K562 (cell line): ENCODE measurements around the gene PCNX3. TPM values are rescaled to one million over a fixed set of nuclear protein-coding genes. Genes with fewer than 3 reads are reported as not detected.

Experiments used
- BACH1 ChIP-seq: fragments of 200-800 bp; sonication (Bioruptor generic); IDR thresholded peaks from 2 replicates; pipeline ENCODE4 v1.6.1; 2016; ENCODE audit warnings: missing genetic modification characterization, missing compliant biosample characterization
- CAMTA2 ChIP-seq: fragments of 250-450 bp; sonication (Bioruptor Pico); conservative IDR thresholded peaks from 2 replicates; pipeline ENCODE4 v1.5.1; 2022
- DPF2 ChIP-seq: fragments of 450-650 bp; IDR thresholded peaks from 2 replicates; pipeline ENCODE4 v1.6.1; 2016
- ELF1 ChIP-seq: fragments of 200-800 bp; sonication (Bioruptor generic); IDR thresholded peaks from 2 replicates; pipeline ENCODE4 v1.6.1; 2016; ENCODE audit warnings: missing genetic modification characterization, missing compliant biosample characterization
- ETV5 ChIP-seq: sonication (generic); formaldehyde crosslinking; IDR thresholded peaks from 2 replicates; pipeline ENCODE4 v1.4.0; 2020; ENCODE audit warnings: low read depth, mild to moderate bottlenecking, missing genetic modification reagents
- FOXP1 ChIP-seq: sonication (generic); formaldehyde crosslinking; IDR thresholded peaks from 2 replicates; pipeline ENCODE4 v1.8.0; 2022; ENCODE audit warnings: mild to moderate bottlenecking, missing genetic modification reagents
- MYBL2 ChIP-seq, 2 experiments: fragments of 450-650 bp in 1 of 2; sonication (generic) in 1 of 2; formaldehyde crosslinking in 1 of 2; IDR thresholded peaks; 2 replicates each; pipeline versions ENCODE4 v1.6.1 to v1.8.1; 2017 to 2022; ENCODE audit warnings: borderline replicate concordance in 1 of 2, inconsistent platforms in 1 of 2, low read depth in 1 of 2, mild to moderate bottlenecking in 1 of 2, missing genetic modification reagents in 1 of 2, moderate library complexity in 1 of 2
- NFXL1 ChIP-seq: fragments of 450-650 bp; formaldehyde crosslinking; IDR thresholded peaks from 2 replicates; pipeline ENCODE4 v1.4.0; 2021; ENCODE audit warnings: mild to moderate bottlenecking
- POLR2G ChIP-seq: fragments of 200-400 bp; formaldehyde crosslinking; IDR thresholded peaks from 2 replicates; pipeline ENCODE4 v1.6.1; 2017; ENCODE audit warnings: low read depth, mild to moderate bottlenecking, antibody characterized with exemption, low read length, moderate library complexity
- PTTG1 ChIP-seq: fragments of 450-650 bp; IDR thresholded peaks from 2 replicates; pipeline ENCODE4 v1.6.1; 2016; ENCODE audit warnings: low read depth, mild to moderate bottlenecking, missing genetic modification characterization, missing compliant biosample characterization
- RBM15 ChIP-seq: fragments of 200-400 bp; formaldehyde crosslinking; IDR thresholded peaks from 2 replicates; pipeline ENCODE4 v1.6.1; 2018; ENCODE audit warnings: mild to moderate bottlenecking, low read length, moderate library complexity; ENCODE audit not compliant: insufficient read depth
- SETDB1 ChIP-seq: IDR thresholded peaks from one replicate; pipeline ENCODE4 v1.6.1; 2012; ENCODE audit warnings: low read length, control low read depth, inconsistent platforms
- TBL1XR1 ChIP-seq, 2 experiments: IDR thresholded peaks; 2 replicates each; pipeline ENCODE4 v1.6.1; 2012; ENCODE audit warnings: improper control_type of control experiment in 2 of 2, low read length in 2 of 2, mild to moderate bottlenecking in 1 of 2
- ZEB2 ChIP-seq: fragments of 450-650 bp; IDR thresholded peaks from 2 replicates; pipeline ENCODE4 v1.6.1; 2016
- ZKSCAN1 ChIP-seq: fragments of 150-350 bp; IDR thresholded peaks from 2 replicates; pipeline ENCODE4 v1.6.1; 2016; ENCODE audit warnings: low read depth, low read length
- ZNF354B ChIP-seq: fragments of 250-450 bp; sonication (Bioruptor Pico); IDR thresholded peaks from 2 replicates; pipeline ENCODE4 v1.4.0; 2020
- ZNF696 ChIP-seq: fragments of 250-450 bp; sonication (Bioruptor Pico); conservative IDR thresholded peaks from 2 replicates; pipeline ENCODE4 v1.4.0; 2020; ENCODE audit warnings: mild to moderate bottlenecking, moderate library complexity
- polyA plus RNA-seq, 8 experiments: library from polyadenylated mRNA; depleted of rRNA in 4 of 8; stranded (reverse) in 5 of 8; unstranded in 3 of 8; fragments of >200 nt; fragmentation: Nextera tagmentation in 2 of 8; fragmentation: Illumina TruSeq in 1 of 8; extraction: Ambion mirVana in 2 of 8; extraction: Trizol in 1 of 8; gene quantifications; 2 replicates each; pipeline versions ENCODE4 v1.2.1 to v1.2.3, GENCODE V29; 2011 to 2014; ENCODE audit warnings: inconsistent platforms in 1 of 8, missing spikeins in 1 of 8
- total RNA-seq, 7 experiments: library from RNA; depleted of rRNA in 6 of 7; stranded (reverse); fragments of >200 nt in 6 of 7; fragmentation: Illumina TruSeq in 2 of 7; extraction: Trizol in 2 of 7; gene quantifications; 2 replicates each; pipeline versions ENCODE4 v1.2.1 to v1.2.3, GENCODE V29; 2011 to 2021; ENCODE audit warnings: low replicate concordance in 1 of 7
- TF ChIP-seq, protein P1 (sequence below): fragments of 450-650 bp; IDR thresholded peaks from 2 replicates; pipeline ENCODE4 v1.6.1; 2017; ENCODE audit warnings: antibody characterized with exemption
- TF ChIP-seq, protein P2 (sequence below): sonication (generic); formaldehyde crosslinking; IDR thresholded peaks from 2 replicates; pipeline ENCODE4 v1.8.0; 2023; ENCODE audit warnings: mild to moderate bottlenecking, missing genetic modification reagents
- TF ChIP-seq, protein P3 (sequence below): sonication (generic); formaldehyde crosslinking; IDR thresholded peaks from 2 replicates; pipeline ENCODE4 v1.8.1; 2023; ENCODE audit warnings: mild to moderate bottlenecking, missing genetic modification reagents, moderate library complexity

Gene PCNX3
- total and polyA plus RNA-seq, 9 of the 15 experiments (the other 6 are each of a cell fraction or from before 2014, with no cell fraction given): 0.11 to 47.8 (median 12.8) TPM

DNA sequence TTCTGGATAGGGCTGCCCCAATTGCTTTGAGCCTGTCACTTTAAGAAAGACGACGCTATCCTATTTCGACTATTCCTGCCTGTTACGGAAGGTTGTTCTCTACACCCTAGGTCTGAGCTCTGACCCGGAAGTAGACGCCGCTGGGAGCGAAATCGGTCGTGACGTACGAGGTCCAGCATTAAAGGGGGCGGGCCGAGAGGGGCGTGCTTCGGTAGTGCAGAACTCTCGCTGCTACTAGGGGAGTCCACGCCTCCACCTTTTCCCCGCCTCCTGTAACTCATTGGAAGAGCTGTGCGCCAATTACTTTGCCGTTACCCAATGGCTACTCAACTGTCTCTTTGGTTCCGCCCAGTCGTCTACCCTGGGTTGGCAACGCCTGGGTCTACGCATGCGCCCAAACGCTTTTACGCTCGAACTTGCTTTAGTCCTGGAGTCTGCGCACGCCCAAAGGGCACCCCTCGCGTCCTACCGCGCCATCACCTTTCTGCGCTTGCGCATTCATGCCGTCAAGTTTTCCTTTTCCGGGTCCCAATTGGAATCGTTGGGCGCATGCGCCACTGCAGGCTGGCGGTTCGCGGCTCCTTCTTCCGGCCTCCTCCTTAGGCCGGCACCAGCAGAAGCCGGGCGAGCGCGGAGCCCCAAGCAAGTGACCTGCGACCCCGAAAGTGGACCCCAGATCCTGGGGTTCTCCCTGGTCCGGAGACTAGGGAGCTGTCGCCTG lies at the start of gene PCNX3 (continued):
- TF ChIP-seq, protein P1, sequence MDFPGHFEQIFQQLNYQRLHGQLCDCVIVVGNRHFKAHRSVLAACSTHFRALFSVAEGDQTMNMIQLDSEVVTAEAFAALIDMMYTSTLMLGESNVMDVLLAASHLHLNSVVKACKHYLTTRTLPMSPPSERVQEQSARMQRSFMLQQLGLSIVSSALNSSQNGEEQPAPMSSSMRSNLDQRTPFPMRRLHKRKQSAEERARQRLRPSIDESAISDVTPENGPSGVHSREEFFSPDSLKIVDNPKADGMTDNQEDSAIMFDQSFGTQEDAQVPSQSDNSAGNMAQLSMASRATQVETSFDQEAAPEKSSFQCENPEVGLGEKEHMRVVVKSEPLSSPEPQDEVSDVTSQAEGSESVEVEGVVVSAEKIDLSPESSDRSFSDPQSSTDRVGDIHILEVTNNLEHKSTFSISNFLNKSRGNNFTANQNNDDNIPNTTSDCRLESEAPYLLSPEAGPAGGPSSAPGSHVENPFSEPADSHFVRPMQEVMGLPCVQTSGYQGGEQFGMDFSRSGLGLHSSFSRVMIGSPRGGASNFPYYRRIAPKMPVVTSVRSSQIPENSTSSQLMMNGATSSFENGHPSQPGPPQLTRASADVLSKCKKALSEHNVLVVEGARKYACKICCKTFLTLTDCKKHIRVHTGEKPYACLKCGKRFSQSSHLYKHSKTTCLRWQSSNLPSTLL: no peak
- TF ChIP-seq, protein P2, sequence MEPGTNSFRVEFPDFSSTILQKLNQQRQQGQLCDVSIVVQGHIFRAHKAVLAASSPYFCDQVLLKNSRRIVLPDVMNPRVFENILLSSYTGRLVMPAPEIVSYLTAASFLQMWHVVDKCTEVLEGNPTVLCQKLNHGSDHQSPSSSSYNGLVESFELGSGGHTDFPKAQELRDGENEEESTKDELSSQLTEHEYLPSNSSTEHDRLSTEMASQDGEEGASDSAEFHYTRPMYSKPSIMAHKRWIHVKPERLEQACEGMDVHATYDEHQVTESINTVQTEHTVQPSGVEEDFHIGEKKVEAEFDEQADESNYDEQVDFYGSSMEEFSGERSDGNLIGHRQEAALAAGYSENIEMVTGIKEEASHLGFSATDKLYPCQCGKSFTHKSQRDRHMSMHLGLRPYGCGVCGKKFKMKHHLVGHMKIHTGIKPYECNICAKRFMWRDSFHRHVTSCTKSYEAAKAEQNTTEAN (CRISPR knock-in tag): no peak
- TF ChIP-seq SETDB1: no peak
- peak; percentile 82 for TF ChIP-seq POLR2G
- peak; percentile 45; the same call in 1 of the 2 replicates for TF ChIP-seq ETV5
- TF ChIP-seq DPF2: no peak
- TF ChIP-seq ZKSCAN1: 0 out of 2 replicates have a peak, but pooled peaks have one; percentile 13
- TF ChIP-seq BACH1 (tag): no peak
- no peak for TF ChIP-seq CAMTA2 (CRISPR knock-in tag)
- peak; percentile 96 for TF ChIP-seq ELF1 (tag)
- TF ChIP-seq ZEB2: no peak
- TF ChIP-seq RBM15: no peak
- TF ChIP-seq PTTG1 (tag): no peak
- TF ChIP-seq FOXP1 (CRISPR knock-in tag): no peak
- TF ChIP-seq MYBL2 (IDR thresholded peaks at IDR 0.05; ENCODE audit: low read depth): no peak
- TF ChIP-seq MYBL2 (CRISPR knock-in tag; IDR thresholded peaks at IDR 0.05; ENCODE audit: borderline replicate concordance): no peak
- TF ChIP-seq ZNF696 (CRISPR knock-in tag): no peak
- TF ChIP-seq NFXL1 (CRISPR knock-in tag): no peak
- peak in 1 of 2 experiments; percentile 55; a peak in 1 of 4 replicates for TF ChIP-seq TBL1XR1 (IDR thresholded peaks at IDR 0.05; ENCODE audit: low read length in 2 of 2)
- no peak for TF ChIP-seq ZNF354B (CRISPR knock-in tag)
- TF ChIP-seq, protein P3, sequence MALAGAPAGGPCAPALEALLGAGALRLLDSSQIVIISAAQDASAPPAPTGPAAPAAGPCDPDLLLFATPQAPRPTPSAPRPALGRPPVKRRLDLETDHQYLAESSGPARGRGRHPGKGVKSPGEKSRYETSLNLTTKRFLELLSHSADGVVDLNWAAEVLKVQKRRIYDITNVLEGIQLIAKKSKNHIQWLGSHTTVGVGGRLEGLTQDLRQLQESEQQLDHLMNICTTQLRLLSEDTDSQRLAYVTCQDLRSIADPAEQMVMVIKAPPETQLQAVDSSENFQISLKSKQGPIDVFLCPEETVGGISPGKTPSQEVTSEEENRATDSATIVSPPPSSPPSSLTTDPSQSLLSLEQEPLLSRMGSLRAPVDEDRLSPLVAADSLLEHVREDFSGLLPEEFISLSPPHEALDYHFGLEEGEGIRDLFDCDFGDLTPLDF (CRISPR knock-in tag): no peak
